Activated CD4-positive, alpha-beta T cell treated with anti-CD3 and anti-CD28 coated beads for 4 hours (primary cell): Measurements from ENCODE around the gene TKT.
"Not testable (repeated sequence)": the region's sequence is repeated elsewhere in the genome, so short reads cannot be mapped to it uniquely, and the experiment has no call there.

Experiments
- DNase-seq, 2 donors: peaks; one replicate each; pipeline ENCODE4 v3.0.0-alpha.2; 2020

TKT gene

GRCh38 chr3:53255775-53256703 lies at the start of gene TKT:
TKT (minus strand) TSS chr3:53256022; CDS start chr3:53255942, 80 bp downstream.
- peak; percentile 77 to 82 for DNase-seq

GRCh38 chr3:53303957-53304356 lies 48.1 kb upstream of the TKT start:
- no peak for DNase-seq

GRCh38 chr3:53303549-53303948 lies 47.7 kb upstream of the TKT start:
- no peak for DNase-seq

- DNase-seq, result no peak
Measured at GRCh38 chr3:53300826-53301225, 45.0 kb upstream of the TKT start.

GRCh38 chr3:53299611-53300023 lies 43.8 kb upstream of the TKT start:
- DNase-seq, result peak in 1 of 2 donors; percentile 23

GRCh38 chr3:53295410-53295809 lies 39.6 kb upstream of the TKT start:
- DNase-seq, result no peak

GRCh38 chr3:53293867-53294266 lies 38.0 kb upstream of the TKT start:
- DNase-seq, result no peak

GRCh38 chr3:53288214-53288613 lies 32.4 kb upstream of the TKT start:
- DNase-seq, result no peak

GRCh38 chr3:53287131-53287629 lies 31.4 kb upstream of the TKT start:
- no peak for DNase-seq

- no peak for DNase-seq
Measured at GRCh38 chr3:53286727-53287126, 30.9 kb upstream of the TKT start.

- DNase-seq, result no peak
Measured at GRCh38 chr3:53282581-53282980, 26.8 kb upstream of the TKT start.

- DNase-seq, result no peak
Measured at GRCh38 chr3:53278667-53279066, 22.8 kb upstream of the TKT start.

- DNase-seq, result no peak
Measured at GRCh38 chr3:53274938-53275605, 19.2 kb upstream of the TKT start.

- DNase-seq, result no peak
Measured at GRCh38 chr3:53273146-53273670, 17.4 kb upstream of the TKT start.

GRCh38 chr3:53269888-53270880 lies 14.4 kb upstream of the TKT start:
- no peak for DNase-seq

- DNase-seq, result not testable (repeated sequence)
Measured at GRCh38 chr3:53269193-53269592, 13.4 kb upstream of the TKT start.

GRCh38 chr3:53267766-53268165 lies 11.9 kb upstream of the TKT start:
- no peak for DNase-seq

GRCh38 chr3:53264718-53265117 lies 8.9 kb upstream of the TKT start:
- DNase-seq, result no peak

- no peak for DNase-seq
Measured at GRCh38 chr3:53263907-53264306, 8.1 kb upstream of the TKT start.

GRCh38 chr3:53261712-53262111 lies 5.9 kb upstream of the TKT start:
- DNase-seq, result no peak

GRCh38 chr3:53260286-53260785 lies 4.5 kb upstream of the TKT start:
- no peak for DNase-seq
